Cardiac muscle cell (in vitro differentiated cells and primary cell): ENCODE measurements around the gene NAALADL2. TPM values are rescaled to one million over a fixed set of nuclear protein-coding genes. Genes with fewer than 3 reads are reported as not detected.
"Not testable (repeated sequence)": the region's sequence is repeated elsewhere in the genome, so short reads cannot be mapped to it uniquely, and the experiment has no call there.

Source experiments
- DNase-seq, 2 donors: peaks; one replicate each; pipeline versions ENCODE4 v3.0.0 to v3.0.0-alpha.2; 2010 to 2017; ENCODE audit warnings: low read depth in 1 of 2, low spot score in 1 of 2
- H3K27ac ChIP-seq: fragments of 200-600 bp; sonication (generic); 2 replicates; pipeline ENCODE4 v1.5.1; 2016
- H3K27me3 ChIP-seq: fragments of 200-600 bp; sonication (generic); 2 replicates; pipeline ENCODE4 v1.6.0; 2016; ENCODE audit warnings: control low read depth
- H3K36me3 ChIP-seq: fragments of 200-600 bp; sonication (generic); 2 replicates; pipeline ENCODE4 v1.5.1; 2016; ENCODE audit warnings: control low read depth
- H3K4me1 ChIP-seq: fragments of 200-600 bp; sonication (generic); 2 replicates; pipeline ENCODE4 v1.8.1; 2017; ENCODE audit warnings: low read depth, mild to moderate bottlenecking, mixed run types
- H3K4me3 ChIP-seq: fragments of 200-600 bp; sonication (generic); 2 replicates; pipeline ENCODE4 v1.5.1; 2016; ENCODE audit warnings: mild to moderate bottlenecking
- H3K9me3 ChIP-seq: fragments of 200-600 bp; sonication (generic); 2 replicates; pipeline ENCODE4 v1.5.1; 2017; ENCODE audit warnings: low read depth, mild to moderate bottlenecking, control low read depth
- CTCF ChIP-seq: IDR thresholded peaks from 2 replicates; pipeline ENCODE4 v1.5.1; 2012; ENCODE audit warnings: low read depth, mild to moderate bottlenecking, low read length
- polyA plus RNA-seq: library from polyadenylated mRNA; unstranded; fragments of >200 nt; fragmentation: Nextera tagmentation; extraction: Ambion mirVana; gene quantifications from 2 replicates; pipeline ENCODE4 v1.2.1, GENCODE V29; 2016
- total RNA-seq: library from RNA; depleted of rRNA; stranded (reverse); fragments of >200 nt; gene quantifications from 2 replicates; pipeline ENCODE4 v1.2.3, GENCODE V29; 2016

NAALADL2 gene
- total and polyA plus RNA-seq, 2 experiments from 2014 or later: 2.4 to 3.8 TPM

- Histone ChIP-seq H3K36me3 (no peaks in the 10 kb centered on the region), H3K9me3 (no peaks in the 10 kb centered on the region), H3K4me1 (no peaks in the 10 kb centered on the region), H3K27ac (no peak overlapping the region), H3K4me3 (no peak overlapping the region), H3K27me3 (peaks cover 5% of the 10 kb centered on the region)
- no peak for DNase-seq
- TF ChIP-seq CTCF: no peak
Observed at GRCh38 chr3:175770426-175770825, 911.3 kb downstream of the NAALADL2 start.

DNA sequence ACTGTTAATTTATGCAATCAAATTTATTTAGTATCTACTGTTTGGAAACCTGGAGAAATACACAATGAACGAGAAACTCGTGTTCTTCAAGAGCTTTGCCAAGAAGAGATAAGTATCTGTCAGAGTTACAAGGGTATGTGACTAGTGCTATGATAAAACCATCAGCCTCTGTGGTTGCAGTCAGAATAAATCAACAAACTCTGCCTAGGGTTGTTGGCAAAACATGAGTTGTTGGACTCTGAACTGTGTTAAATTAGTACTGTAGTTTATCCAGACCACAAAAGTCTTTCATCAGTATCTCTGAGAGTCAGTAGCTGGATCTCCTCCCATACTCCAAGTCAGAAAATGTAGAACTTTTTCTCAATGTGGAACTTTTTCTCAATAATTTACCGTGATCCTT is 918.4 kb downstream of the NAALADL2 start:
- H3K9me3 ChIP-seq: no peaks in the 10 kb centered on the region
- no peaks in the 10 kb centered on the region for H3K36me3 ChIP-seq
- DNase-seq: peak in 1 of 2 donors; percentile 25
- TF ChIP-seq CTCF: no peak
- no peak overlapping the region for H3K4me3 ChIP-seq
- H3K27ac ChIP-seq: no peak overlapping the region
- H3K27me3 ChIP-seq: peaks cover 3% of the 10 kb centered on the region
- H3K4me1 ChIP-seq: peaks cover 22% of the 10 kb centered on the region

DNA sequence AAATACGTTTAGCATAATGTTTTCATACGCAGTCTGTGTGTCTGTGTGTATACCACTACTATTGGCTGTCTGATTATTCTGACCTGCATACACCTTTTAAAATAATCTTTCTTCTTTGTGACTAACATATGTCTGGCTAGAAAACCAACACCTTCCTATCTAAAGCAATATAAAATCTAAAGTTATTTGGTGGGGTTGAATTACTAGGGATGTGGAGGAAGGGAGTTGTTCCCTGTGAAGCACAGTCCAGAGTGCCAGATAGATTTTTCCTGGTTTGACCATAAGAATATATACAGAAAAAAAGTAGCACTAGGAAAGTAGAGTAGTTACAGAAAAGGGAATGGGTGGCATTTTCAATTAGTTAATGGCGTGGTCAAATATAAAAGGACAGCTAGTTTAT is 918.8 kb downstream of the NAALADL2 start:
- H3K27ac ChIP-seq: no peak overlapping the region
- TF ChIP-seq CTCF: no peak
- peaks cover 22% of the 10 kb centered on the region for H3K4me1 ChIP-seq
- no peak for DNase-seq
- peaks cover 3% of the 10 kb centered on the region for H3K27me3 ChIP-seq
- no peaks in the 10 kb centered on the region for H3K36me3 ChIP-seq
- H3K9me3 ChIP-seq: no peaks in the 10 kb centered on the region
- no peak overlapping the region for H3K4me3 ChIP-seq

DNA sequence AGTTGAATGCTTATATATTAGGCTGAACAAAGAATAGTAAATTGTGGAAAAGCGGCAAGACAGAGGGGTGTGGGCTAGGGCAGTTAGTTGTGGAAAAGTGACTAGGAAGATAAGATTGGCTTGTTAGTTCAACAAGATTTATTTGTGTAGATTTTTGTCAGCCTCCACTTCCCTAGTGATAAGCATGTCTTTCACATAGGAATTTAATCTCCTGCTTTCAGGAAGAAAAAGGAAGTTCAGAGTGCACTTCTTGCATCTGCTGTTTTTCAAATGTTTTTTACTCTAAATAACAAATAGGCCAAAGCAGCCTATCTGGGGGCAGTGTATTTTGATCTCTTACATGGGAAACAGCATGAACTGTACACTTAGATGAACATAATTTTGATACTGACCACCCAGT is 919.9 kb downstream of the NAALADL2 start:
- Histone ChIP-seq H3K4me1 (peaks cover 22% of the 10 kb centered on the region), H3K27me3 (peaks cover 3% of the 10 kb centered on the region), H3K9me3 (no peaks in the 10 kb centered on the region), H3K36me3 (no peaks in the 10 kb centered on the region), H3K4me3 (no peak overlapping the region), H3K27ac (no peak overlapping the region)
- peak in 1 of 2 donors; percentile 6 for DNase-seq
- TF ChIP-seq CTCF: no peak

GRCh38 chr3:175787109-175787508 is 928.0 kb downstream of the NAALADL2 start:
- not testable (repeated sequence) for H3K27ac ChIP-seq, DNase-seq, H3K27me3 ChIP-seq, H3K36me3 ChIP-seq, H3K9me3 ChIP-seq, H3K4me3 ChIP-seq, H3K4me1 ChIP-seq

- Histone ChIP-seq H3K36me3 (no peaks in the 10 kb centered on the region), H3K4me1 (no peaks in the 10 kb centered on the region), H3K4me3 (no peak overlapping the region), H3K27me3 (no peaks in the 10 kb centered on the region), H3K27ac (no peak overlapping the region), H3K9me3 (no peaks in the 10 kb centered on the region)
- DNase-seq: no peak
- TF ChIP-seq CTCF: no peak
Observed at GRCh38 chr3:175792245-175792644, 933.1 kb downstream of the NAALADL2 start.
